Measurements from ENCODE around the gene TMEM184B. TPM values are rescaled to one million over a fixed set of nuclear protein-coding genes. Genes with fewer than 3 reads are reported as not detected.

Gene TMEM184B
- total RNA-seq, 4 donors from 2014 or later: 52.0 to 108 (median 64.9) TPM

- no peaks in the 10 kb centered on the region for H3K27me3 ChIP-seq
- H3K9me3 ChIP-seq: no peaks in the 10 kb centered on the region
- ATAC-seq: peak; percentile 77
- peaks cover 0 to 43% (median 24%) of the 10 kb centered on the region in 3 donors for H3K4me1 ChIP-seq
- WGBS, 2 donors (ENCODE audit: low coverage in 1 of 2): no CpG with 5 or more reads among the region's 74 CpGs
- peak overlapping the region; percentile 98 to 99 (median 98) for H3K27ac ChIP-seq
- H3K4me3 ChIP-seq: peak overlapping the region; percentile 71 to 93
- peak; percentile 91 for TF ChIP-seq POLR2AphosphoS5 (IDR thresholded peaks at IDR 0.05)
- TF ChIP-seq CTCF (IDR thresholded peaks at IDR 0.05): peak in 3 of 4 experiments; percentile 30 to 53 (median 49)
- peak; percentile 87 for TF ChIP-seq EP300 (IDR thresholded peaks at IDR 0.05)
- no peak for TF ChIP-seq POLR2A (IDR thresholded peaks at IDR 0.05)
- H3K36me3 ChIP-seq: no peaks in the 10 kb centered on the region
Measured at GRCh38 chr22:38202437-38203089, 70.2 kb downstream of the TMEM184B start.

GRCh38 chr22:38201711-38202436 is 70.9 kb downstream of the TMEM184B start, which contains the start of gene MAFF:
Gene MAFF (plus strand): TSS chr22:38201994. CDS start chr22:38213854, 11,860 bp downstream.
- no CpG with 5 or more reads among the region's 85 CpGs for WGBS, 2 donors (ENCODE audit: low coverage in 1 of 2)
- Histone ChIP-seq H3K27me3 (no peaks in the 10 kb centered on the region), H3K36me3 (no peaks in the 10 kb centered on the region), H3K4me1 (peaks cover 0 to 43% (median 24%) of the 10 kb centered on the region in 3 donors), H3K27ac (peak within 1 kb of the TSS; percentile 98 to 99 (median 98)), H3K4me3 (peak within 1 kb of the TSS; percentile 71 to 93), H3K9me3 (no peaks in the 10 kb centered on the region)
- peak; percentile 84 for ATAC-seq
- TF ChIP-seq EP300 (IDR thresholded peaks at IDR 0.05): no peak
- TF ChIP-seq CTCF (IDR thresholded peaks at IDR 0.05): no peak
- peak; percentile 99 for TF ChIP-seq POLR2AphosphoS5 (IDR thresholded peaks at IDR 0.05)
- peak; percentile 96 to 98 for TF ChIP-seq POLR2A (IDR thresholded peaks at IDR 0.05)

GRCh38 chr22:38201371-38201710 is 71.5 kb downstream of the TMEM184B start:
- peak overlapping the region; percentile 71 to 93 for H3K4me3 ChIP-seq
- ATAC-seq: peak; percentile 20

GRCh38 chr22:38199826-38200559 is 72.8 kb downstream of the TMEM184B start:
- Histone ChIP-seq H3K4me3 (no peak overlapping the region), H3K27me3 (no peaks in the 10 kb centered on the region), H3K36me3 (no peaks in the 10 kb centered on the region), H3K9me3 (no peaks in the 10 kb centered on the region), H3K4me1 (peaks cover 0 to 30% (median 14%) of the 10 kb centered on the region in 3 donors), H3K27ac (peak overlapping the region in 1 of 4 donors; percentile 98)
- 72% methylated on average over 5 to 7 of the region's 10 CpGs for WGBS, 2 donors (ENCODE audit: low coverage in 1 of 2)
- TF ChIP-seq EP300 (IDR thresholded peaks at IDR 0.05): no peak
- no peak for TF ChIP-seq CTCF (IDR thresholded peaks at IDR 0.05)
- TF ChIP-seq POLR2A (IDR thresholded peaks at IDR 0.05): no peak
- no peak for TF ChIP-seq POLR2AphosphoS5 (IDR thresholded peaks at IDR 0.05)
- no peak for ATAC-seq

More at GRCh38 chr22:38201371-38201710, 71.5 kb downstream of the TMEM184B start:
- Histone ChIP-seq H3K27ac (peak overlapping the region; percentile 98 to 99 (median 98)), H3K27me3 (no peaks in the 10 kb centered on the region), H3K4me1 (peaks cover 0 to 43% (median 24%) of the 10 kb centered on the region in 3 donors), H3K9me3 (no peaks in the 10 kb centered on the region), H3K36me3 (no peaks in the 10 kb centered on the region)
- WGBS, 2 donors (ENCODE audit: low coverage in 1 of 2): 13 to 19% methylated on average over 5 to 7 of the region's 8 CpGs
- no peak for TF ChIP-seq POLR2A (IDR thresholded peaks at IDR 0.05)
- no peak for TF ChIP-seq CTCF (IDR thresholded peaks at IDR 0.05)
- no peak for TF ChIP-seq EP300 (IDR thresholded peaks at IDR 0.05)
- TF ChIP-seq POLR2AphosphoS5 (IDR thresholded peaks at IDR 0.05): no peak

Measured in gastroesophageal sphincter (tissue), 4 donors.